HepG2 (cell line): ENCODE data around the gene PTPRM. TPM values are rescaled to one million over a fixed set of nuclear protein-coding genes. Genes with fewer than 3 reads are reported as not detected.

ENCODE experiments used
- ATAC-seq: fragments of 200-7000 bp; cut with Tn5 transposase; 3 replicates; pipeline ENCODE4 v1.9.1; 2020; ENCODE audit warnings: mild to moderate bottlenecking, moderate library complexity
- BruUV-seq: library from RNA; stranded (reverse); fragments of 400-500 nt; replicated peaks from 2 replicates; lab custom pipeline; 2021; lab: Mats Ljungman, UMichigan
- CTCF ChIA-PET: fragments of 300-600 bp; formaldehyde crosslinking; extraction: SDS; loops from one replicate; lab custom pipeline; 2021; ENCODE audit warnings: low total read pairs, inconsistent platforms, low intra/inter-chr PET ratio; lab: Yijun Ruan, JAX
- POLR2A ChIA-PET: fragments of 350-600 bp; sonication (Branson Sonifier 250); formaldehyde crosslinking; loops from one replicate; lab custom pipeline; 2020; ENCODE audit warnings: antibody characterized with exemption, inconsistent platforms; lab: Yijun Ruan, JAX
- DNase-seq: peaks from one replicate; pipeline ENCODE4 v3.0.0-alpha.2; 2015; ENCODE audit warnings: low spot score
- FAIRE-seq: peaks from 3 replicates; lab custom pipeline; 2011; peaks lifted over from hg19 to GRCh38; lab: Jason Lieb, UNC
- H2AFZ ChIP-seq: one replicate; pipeline ENCODE4 v1.6.1; 2011; ENCODE audit warnings: low read length, inconsistent platforms
- H3K27ac ChIP-seq: fragments of 300-600 bp; 3 replicates; pipeline ENCODE4 v1.8.0; 2011; ENCODE audit warnings: mixed run types, mild to moderate bottlenecking, mixed read lengths, low read length, inconsistent platforms; ENCODE audit not compliant: insufficient read depth; ENCODE audit errors: extremely low read length
- H3K27me3 ChIP-seq, 2 experiments: fragments of 200-600 bp in 1 of 2; 2 replicates in 1 of 2; 3 replicates in 1 of 2; pipeline versions ENCODE4 v1.6.0 to v1.8.0; 2011; ENCODE audit warnings: low read length in 2 of 2, mild to moderate bottlenecking in 2 of 2, moderate library complexity in 2 of 2, inconsistent platforms in 1 of 2; ENCODE audit not compliant: insufficient read depth in 2 of 2, control insufficient read depth in 1 of 2
- H3K36me3 ChIP-seq, 2 experiments: fragments of 200-600 bp in 1 of 2; replicated peaks in 1 of 2; 2 replicates in 1 of 2; 3 replicates in 1 of 2; pipeline versions ENCODE4 v1.5.1 to v1.8.0; 2011; ENCODE audit warnings: low read length in 2 of 2, inconsistent platforms in 1 of 2; ENCODE audit not compliant: insufficient read depth in 2 of 2, control insufficient read depth in 1 of 2
- H3K4me1 ChIP-seq: 2 replicates; pipeline ENCODE4 v1.5.1; 2012; ENCODE audit warnings: low read length, inconsistent platforms; ENCODE audit not compliant: insufficient read depth
- H3K4me2 ChIP-seq: 2 replicates; pipeline ENCODE4 v1.6.0; 2011; ENCODE audit warnings: low read depth, low read length, inconsistent platforms
- H3K4me3 ChIP-seq, 3 experiments: fragments of 200-600 bp in 1 of 3; sonication (generic), shearing (Covaris generic) in 1 of 3; replicated peaks in 1 of 3; 2 replicates each; pipeline ENCODE4 v1.5.1; 2011 to 2016; ENCODE audit warnings: low read length in 3 of 3, inconsistent platforms in 2 of 3, low read depth in 2 of 3, mild to moderate bottlenecking in 2 of 3, control low read depth in 1 of 3, mixed read lengths in 1 of 3; ENCODE audit not compliant: insufficient read depth in 1 of 3
- H3K79me2 ChIP-seq: one replicate; pipeline ENCODE4 v1.6.1; 2011; ENCODE audit warnings: low read length, inconsistent platforms; ENCODE audit not compliant: insufficient read depth
- H3K9ac ChIP-seq: 2 replicates; pipeline ENCODE4 v1.6.0; 2011; ENCODE audit warnings: mild to moderate bottlenecking, low read depth, low read length, inconsistent platforms; ENCODE audit not compliant: insufficient read depth
- H3K9me3 ChIP-seq: 2 replicates; pipeline ENCODE4 v1.5.1; 2012; ENCODE audit warnings: mild to moderate bottlenecking, low read length
- H4K20me1 ChIP-seq: 2 replicates; pipeline ENCODE4 v1.6.0; 2011; ENCODE audit warnings: inconsistent platforms, mild to moderate bottlenecking, low read length, moderate library complexity; ENCODE audit not compliant: insufficient read depth
- AHR ChIP-seq: IDR thresholded peaks from 2 replicates; pipeline ENCODE4 v1.6.1; 2018; ENCODE audit warnings: missing genetic modification reagents, missing compliant biosample characterization
- CHD4 ChIP-seq: fragments of 200-600 bp; sonication (generic); IDR thresholded peaks from 2 replicates; pipeline ENCODE4 v1.7.0; 2017; ENCODE audit warnings: mild to moderate bottlenecking, low read length, borderline replicate concordance
- FOSL1 ChIP-seq: sonication (generic); formaldehyde crosslinking; IDR thresholded peaks from 2 replicates; pipeline ENCODE4 v1.9.0; 2021; ENCODE audit warnings: missing genetic modification reagents, borderline replicate concordance
- HOXD1 ChIP-seq: sonication (generic); formaldehyde crosslinking; IDR thresholded peaks from 2 replicates; pipeline ENCODE4 v1.5.0; 2020; ENCODE audit warnings: missing genetic modification reagents
- MBNL3 ChIP-seq: fragments of 250-450 bp; sonication (Bioruptor Pico); conservative IDR thresholded peaks from 2 replicates; pipeline ENCODE4 v1.8.0; 2022; ENCODE audit warnings: mild to moderate bottlenecking, inconsistent platforms
- NBN ChIP-seq: fragments of 450-650 bp; conservative IDR thresholded peaks from 2 replicates; pipeline ENCODE4 v1.6.1; 2017
- NR2C2 ChIP-seq: sonication (generic); formaldehyde crosslinking; IDR thresholded peaks from 2 replicates; pipeline ENCODE4 v1.4.0; 2020; ENCODE audit warnings: missing genetic modification reagents, mild to moderate bottlenecking, moderate library complexity, borderline replicate concordance
- ZNF296 ChIP-seq: sonication (generic); formaldehyde crosslinking; conservative IDR thresholded peaks from 2 replicates; pipeline ENCODE4 v1.5.0; 2020; ENCODE audit warnings: mild to moderate bottlenecking, missing genetic modification reagents
- ZNF430 ChIP-seq: sonication (generic); formaldehyde crosslinking; IDR thresholded peaks from 2 replicates; pipeline ENCODE4 v1.9.0; 2021; ENCODE audit warnings: mild to moderate bottlenecking, missing genetic modification reagents
- ZNF503 ChIP-seq: sonication (generic); formaldehyde crosslinking; IDR thresholded peaks from 2 replicates; pipeline ENCODE4 v1.4.0; 2020; ENCODE audit warnings: missing genetic modification reagents
- WGBS: methylation state at CpG from one replicate; pipeline ENCODE4 v1.1.6; 2017; ENCODE audit warnings: low lambda C conversion rate; 5-methylcytosine and 5-hydroxymethylcytosine counted together
- in situ Hi-C: cut with HindIII; loops from 2 replicates; pipeline ENCODE4 v1.10.0; 2017; ENCODE audit warnings: low pct_unique_long_range_greater_than_20kb; ENCODE audit not compliant: extremely low pct_ligation_motif_present
- intact Hi-C: fragments of 100-400 bp; cut with micrococcal nuclease; formaldehyde crosslinking; loops from one replicate; pipeline ENCODE4 v1.10.0; 2022; ENCODE audit not compliant: unreplicated experiment
- polyA plus RNA-seq, 8 experiments: library from polyadenylated mRNA; depleted of rRNA in 3 of 8; stranded (reverse) in 7 of 8; unstranded in 1 of 8; fragments of >200 nt; fragmentation: Illumina TruSeq in 4 of 8; extraction: Trizol in 4 of 8; gene quantifications; 2 replicates each; pipeline versions ENCODE4 v1.2.1 to v1.2.3, GENCODE V29; 2011 to 2016; ENCODE audit warnings: low read depth in 4 of 8, missing spikeins in 1 of 8, mixed read lengths in 1 of 8; ENCODE audit not compliant: insufficient read depth in 1 of 8
- total RNA-seq, 5 experiments: library from RNA; depleted of rRNA; stranded (reverse); fragments of >200 nt; fragmentation: Illumina TruSeq; extraction: Trizol; gene quantifications; 2 replicates each; pipeline ENCODE4 v1.2.3, GENCODE V29; 2016; ENCODE audit warnings: low read depth in 1 of 5

The PTPRM gene
- total and polyA plus RNA-seq, 2 of the 13 experiments (the other 11 are each of a cell fraction or from before 2014, with no cell fraction given): 12.6 to 108 TPM

- in situ Hi-C loops: no loop called here
- no peak for TF ChIP-seq FOSL1 (CRISPR knock-in tag)
- TF ChIP-seq ZNF296 (CRISPR knock-in tag): no peak
- no peak for TF ChIP-seq NBN
- no peak for TF ChIP-seq ZNF503 (CRISPR knock-in tag)
- no peak for TF ChIP-seq HOXD1 (CRISPR knock-in tag)
- no peak for TF ChIP-seq ZNF430 (CRISPR knock-in tag)
- TF ChIP-seq CHD4: no peak
- TF ChIP-seq MBNL3: no peak
- no peak for TF ChIP-seq AHR (CRISPR knock-in tag)
- no peak for TF ChIP-seq NR2C2 (CRISPR knock-in tag)
- TF ChIP-seq, all 625 proteins: peak for 0
Measured at GRCh38 chr18:8121942-8122480, 554.9 kb downstream of the PTPRM start.

More at GRCh38 chr18:8121942-8122480, 554.9 kb downstream of the PTPRM start:
- DNase-seq (no peak), FAIRE-seq (no peak), ATAC-seq (no peak)
- Histone ChIP-seq H3K4me1 (peaks cover 9% of the 10 kb centered on the region), H3K4me3 (no peak overlapping the region), H3K27me3 (no peaks in the 10 kb centered on the region), H3K79me2 (no peaks in the 10 kb centered on the region), H3K4me2 (no peak overlapping the region), H3K9ac (no peak overlapping the region), H3K27ac (no peak overlapping the region), H3K9me3 (no peaks in the 10 kb centered on the region), H4K20me1 (no peaks in the 10 kb centered on the region), H3K36me3 (no peaks in the 10 kb centered on the region), H2AFZ (no peak overlapping the region)
- ChIA-PET CTCF (no interaction called here), POLR2A (no interaction called here)
- 94% methylated on average over 9 of the region's 9 CpGs for WGBS
- no TSS peak for BruUV-seq
- intact Hi-C loops: no loop called here
